Measurements from ENCODE around the gene SAYSD1. TPM values are rescaled to one million over a fixed set of nuclear protein-coding genes. Genes with fewer than 3 reads are reported as not detected.
A peak's percentile ranks its signal among the peaks of the same experiment; 100 is the strongest.

SAYSD1 gene
- polyA plus RNA-seq, 3 donors = 4.3 to 15.5 (median 12.0) TPM

- WGBS (ENCODE audit: insufficient coverage) = 61% methylated on average over 4 of the region's 9 CpGs
- no peaks in the 10 kb centered on the region for H3K79me2 ChIP-seq (ENCODE audit: insufficient read depth, low read length)
- intact Hi-C loops (cut with micrococcal nuclease) = no loop called here
- H3K4me3 ChIP-seq (replicated peaks in 1 of 3; ENCODE audit: low read depth in 2 of 3, low read length in 3 of 3) = no peak overlapping the region
- H3K36me3 ChIP-seq (replicated peaks in 1 of 2; ENCODE audit: control insufficient read depth in 1 of 2, insufficient read depth in 2 of 2, low read length in 2 of 2) = no peaks in the 10 kb centered on the region
- no peak overlapping the region for H3K4me2 ChIP-seq (replicated peaks; ENCODE audit: extremely low read depth, low read length, poor library complexity, severe bottlenecking)
- H3K27me3 ChIP-seq (ENCODE audit: control insufficient read depth in 2 of 2, insufficient read depth in 2 of 2, low read length in 2 of 2) = no peaks in the 10 kb centered on the region
- peak overlapping the region in 1 of 2 donors; percentile 40 for H3K4me3 Mint-ChIP-seq
- H3K27ac Mint-ChIP-seq = no peak overlapping the region
- H3K4me1 ChIP-seq (ENCODE audit: control insufficient read depth in 1 of 2, insufficient read depth in 2 of 2, low read length in 2 of 2) = no peaks in the 10 kb centered on the region
- H3K4me1 Mint-ChIP-seq = no peaks in the 10 kb centered on the region
- no peak overlapping the region for H3K9ac ChIP-seq (ENCODE audit: insufficient read depth, low read length, poor library complexity, severe bottlenecking)
- H3K9me3 Mint-ChIP-seq = peaks cover 0 to 2% (median 0%) of the 10 kb centered on the region in 7 donors
- no peaks in the 10 kb centered on the region for H3K36me3 Mint-ChIP-seq
- no peak for DNase-seq
- peaks cover 0 to 10% (median 9%) of the 10 kb centered on the region in 3 donors for H3K27me3 Mint-ChIP-seq (ENCODE audit: low read depth in 3 of 3)
- TF ChIP-seq CTCF (IDR thresholded peaks at IDR 0.05) = no peak
- no peak overlapping the region for H2AFZ ChIP-seq (ENCODE audit: insufficient read depth, low read depth, low read length, poor library complexity, severe bottlenecking)
- H4K20me1 ChIP-seq (ENCODE audit: insufficient read depth, low read length) = no peaks in the 10 kb centered on the region
- no peak overlapping the region for H3K27ac ChIP-seq (ENCODE audit: low read depth in 1 of 2, low read length in 2 of 2)
- H3K9me3 ChIP-seq (replicated peaks in 1 of 2; ENCODE audit: control insufficient read depth in 1 of 2, insufficient read depth in 1 of 2, low read length in 2 of 2) = no peaks in the 10 kb centered on the region
These were observed 38.1 kb downstream of the SAYSD1 start for GRCh38 chr6:39076623-39077535.

GRCh38 chr6:39075807-39076622 lies 39.0 kb downstream of the SAYSD1 start:
- WGBS (ENCODE audit: insufficient coverage) = 89% methylated on average over 6 of the region's 11 CpGs
- H3K9ac ChIP-seq (ENCODE audit: insufficient read depth, low read length, poor library complexity, severe bottlenecking) = no peak overlapping the region
- no peak overlapping the region for H3K27ac Mint-ChIP-seq
- H3K27me3 Mint-ChIP-seq (ENCODE audit: low read depth in 3 of 3) = peaks cover 0 to 13% (median 9%) of the 10 kb centered on the region in 3 donors
- no peaks in the 10 kb centered on the region for H4K20me1 ChIP-seq (ENCODE audit: insufficient read depth, low read length)
- H2AFZ ChIP-seq (ENCODE audit: insufficient read depth, low read depth, low read length, poor library complexity, severe bottlenecking) = no peak overlapping the region
- intact Hi-C loops (cut with micrococcal nuclease) = no loop called here
- H3K4me1 ChIP-seq (ENCODE audit: control insufficient read depth in 1 of 2, insufficient read depth in 2 of 2, low read length in 2 of 2) = no peaks in the 10 kb centered on the region
- H3K36me3 Mint-ChIP-seq = no peaks in the 10 kb centered on the region
- no peak for TF ChIP-seq CTCF (IDR thresholded peaks at IDR 0.05)
- no peaks in the 10 kb centered on the region for H3K9me3 ChIP-seq (replicated peaks in 1 of 2; ENCODE audit: control insufficient read depth in 1 of 2, insufficient read depth in 1 of 2, low read length in 2 of 2)
- no peaks in the 10 kb centered on the region for H3K27me3 ChIP-seq (ENCODE audit: control insufficient read depth in 2 of 2, insufficient read depth in 2 of 2, low read length in 2 of 2)
- H3K36me3 ChIP-seq (replicated peaks in 1 of 2; ENCODE audit: control insufficient read depth in 1 of 2, insufficient read depth in 2 of 2, low read length in 2 of 2) = no peaks in the 10 kb centered on the region
- no peaks in the 10 kb centered on the region for H3K79me2 ChIP-seq (ENCODE audit: insufficient read depth, low read length)
- H3K9me3 Mint-ChIP-seq = peaks cover 0 to 2% (median 0%) of the 10 kb centered on the region in 7 donors
- H3K4me1 Mint-ChIP-seq = no peaks in the 10 kb centered on the region
- no peak for DNase-seq
- no peak overlapping the region for H3K4me2 ChIP-seq (replicated peaks; ENCODE audit: extremely low read depth, low read length, poor library complexity, severe bottlenecking)
- H3K4me3 Mint-ChIP-seq = no peak overlapping the region
- H3K4me3 ChIP-seq (replicated peaks in 1 of 3; ENCODE audit: low read depth in 2 of 3, low read length in 3 of 3) = no peak overlapping the region
- no peak overlapping the region for H3K27ac ChIP-seq (ENCODE audit: low read depth in 1 of 2, low read length in 2 of 2)

Data from CD14-positive monocyte (primary cell).